ENCODE results near the gene KPNA2.
"Not testable (repeated sequence)": the region's sequence is repeated elsewhere in the genome, so short reads cannot be mapped to it uniquely, and the experiment has no call there.

DNA sequence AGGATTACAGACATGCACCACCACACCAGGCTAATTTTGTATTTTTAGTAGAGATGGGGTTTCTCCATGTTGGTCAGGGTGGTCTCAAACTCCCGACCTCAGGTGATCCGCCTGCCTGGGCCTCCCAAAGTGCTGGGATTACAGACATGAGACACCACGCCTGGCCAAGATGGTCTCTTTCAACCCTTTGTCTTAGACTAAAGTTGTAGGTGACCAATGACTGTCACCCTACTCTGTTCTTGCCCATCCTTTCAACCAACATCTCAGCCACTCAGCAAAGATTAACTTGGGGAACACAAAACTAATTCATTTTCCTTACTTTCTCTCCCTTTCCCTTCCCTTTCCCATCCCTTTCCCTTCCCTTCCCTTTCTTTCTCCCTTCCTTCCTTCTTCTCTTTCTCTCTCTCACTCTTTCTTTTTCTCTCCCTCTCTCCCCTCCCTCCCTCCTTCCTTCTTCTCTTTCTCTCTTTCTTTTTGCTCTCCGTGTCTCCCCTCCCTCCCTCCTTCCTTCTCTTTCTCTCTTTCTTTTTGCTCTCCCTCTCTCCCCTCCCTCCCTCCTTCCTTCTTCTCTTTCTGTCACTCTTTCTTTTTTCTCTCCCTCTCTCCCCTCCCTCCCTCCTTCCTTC is 14.4 kb downstream of the KPNA2 start:
- not testable (repeated sequence) for TF ChIP-seq CTCF, POLR2A (IDR thresholded peaks at IDR 0.05)

Data from uterus (tissue), 2 donors.